Measurements from ENCODE around the gene FBXO47. TPM values are rescaled to one million over a fixed set of nuclear protein-coding genes. Genes with fewer than 3 reads are reported as not detected.
A peak's percentile ranks its signal among the peaks of the same experiment; 100 is the strongest.

Gene FBXO47
- total and polyA plus RNA-seq, 2 donors (not counting 3 experiments of a cell fraction or from before 2014, with no cell fraction given) = not detected

DNA sequence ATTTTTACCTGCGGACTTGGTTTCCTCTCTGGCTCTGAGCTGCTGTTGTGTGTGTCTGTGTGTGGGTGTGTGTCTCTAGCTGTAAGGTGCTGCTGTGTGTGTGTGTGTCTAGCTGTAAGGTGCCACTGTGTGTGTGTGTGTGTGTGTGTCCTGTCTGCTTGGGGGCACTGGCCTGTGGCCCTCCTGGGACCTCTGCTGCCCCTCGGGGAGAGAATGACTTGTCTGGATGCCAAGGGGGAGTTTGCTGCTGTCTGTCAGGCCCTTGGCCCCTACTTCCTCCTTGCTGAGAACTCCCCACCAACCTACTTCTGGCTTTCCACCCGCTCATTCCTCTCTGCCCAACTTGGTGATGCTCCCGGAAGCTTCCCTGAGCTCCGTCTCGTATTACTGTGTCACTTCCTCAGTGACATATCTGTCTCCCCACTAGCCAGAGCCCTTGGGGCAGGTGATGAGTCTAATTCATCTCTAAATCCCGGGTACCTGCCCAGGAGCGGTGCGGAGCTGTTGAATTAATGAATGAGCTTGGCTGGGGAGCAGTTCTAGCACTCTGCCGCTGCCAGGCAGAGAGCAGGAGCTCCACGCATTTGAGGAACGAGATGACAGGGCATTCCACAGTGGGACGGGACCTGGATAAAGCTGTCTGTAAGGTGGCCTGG is 45.3 kb downstream of the FBXO47 start:
- H3K79me2 ChIP-seq (ENCODE audit: control insufficient read depth, insufficient read depth, low read length) = no peaks in the 10 kb centered on the region
- BruUV-seq (replicated peaks) = no TSS peak
- dilution Hi-C loops (cut with MboI; ENCODE audit: extremely low pct_ligation_motif_present, low sequenced_read_pairs) (no loop called here), intact Hi-C loops (cut with micrococcal nuclease) (loop anchor here (2.0 kb wide), 1 partner anchor 231 kb away; no protein-coding TSS in a partner anchor)
- ChIA-PET CTCF (interaction anchor here (1.0 to 5.4 kb wide), 6 partner anchors 13 to 253 kb away, joined by 3 to 41 read pairs (median 6); partner anchors contain the start of gene LASP1), POLR2A (interaction anchor here (0.8 to 1.1 kb wide), 2 partner anchors 23 to 73 kb away, joined by 3 read pairs; no protein-coding TSS in a partner anchor)
- no peak for DNase-seq (ENCODE audit: low read depth, low spot score)
- H3K9ac ChIP-seq (replicated peaks; ENCODE audit: extremely low read depth, insufficient read depth, low read length) = no peak overlapping the region
- TF ChIP-seq POLR2A (IDR thresholded peaks at IDR 0.05; ENCODE audit: low read depth, low read length) (no peak), JUN (IDR thresholded peaks at IDR 0.05; ENCODE audit: borderline replicate concordance, insufficient read depth, insufficient read length, low read depth) (no peak), POLR2AphosphoS5 (IDR thresholded peaks at IDR 0.05; ENCODE audit: insufficient read depth, low read depth, low read length) (peak; percentile 1)
- TF ChIP-seq, protein P1, sequence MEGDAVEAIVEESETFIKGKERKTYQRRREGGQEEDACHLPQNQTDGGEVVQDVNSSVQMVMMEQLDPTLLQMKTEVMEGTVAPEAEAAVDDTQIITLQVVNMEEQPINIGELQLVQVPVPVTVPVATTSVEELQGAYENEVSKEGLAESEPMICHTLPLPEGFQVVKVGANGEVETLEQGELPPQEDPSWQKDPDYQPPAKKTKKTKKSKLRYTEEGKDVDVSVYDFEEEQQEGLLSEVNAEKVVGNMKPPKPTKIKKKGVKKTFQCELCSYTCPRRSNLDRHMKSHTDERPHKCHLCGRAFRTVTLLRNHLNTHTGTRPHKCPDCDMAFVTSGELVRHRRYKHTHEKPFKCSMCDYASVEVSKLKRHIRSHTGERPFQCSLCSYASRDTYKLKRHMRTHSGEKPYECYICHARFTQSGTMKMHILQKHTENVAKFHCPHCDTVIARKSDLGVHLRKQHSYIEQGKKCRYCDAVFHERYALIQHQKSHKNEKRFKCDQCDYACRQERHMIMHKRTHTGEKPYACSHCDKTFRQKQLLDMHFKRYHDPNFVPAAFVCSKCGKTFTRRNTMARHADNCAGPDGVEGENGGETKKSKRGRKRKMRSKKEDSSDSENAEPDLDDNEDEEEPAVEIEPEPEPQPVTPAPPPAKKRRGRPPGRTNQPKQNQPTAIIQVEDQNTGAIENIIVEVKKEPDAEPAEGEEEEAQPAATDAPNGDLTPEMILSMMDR (IDR thresholded peaks at IDR 0.05; ENCODE audit: extremely low read depth in 1 of 2, insufficient read depth in 1 of 2, low read depth in 1 of 2, low read length in 2 of 2) = no peak
- H3K9me1 ChIP-seq (replicated peaks; ENCODE audit: control insufficient read depth, extremely low read depth, insufficient read depth, low read length) = no peaks in the 10 kb centered on the region
- H3K27ac ChIP-seq (ENCODE audit: insufficient read depth, low read depth, low read length) = no peak overlapping the region
- no peak overlapping the region for H3K4me2 ChIP-seq (ENCODE audit: insufficient read depth, low read length)
- H3K4me3 ChIP-seq (replicated peaks in 1 of 3; ENCODE audit: insufficient read depth in 1 of 3, low read depth in 1 of 3, low read length in 3 of 3) = no peak overlapping the region
- no peaks in the 10 kb centered on the region for H3K27me3 ChIP-seq (ENCODE audit: control insufficient read depth in 2 of 2, insufficient read depth in 2 of 2, low read length in 2 of 2)
- H4K20me1 ChIP-seq (replicated peaks; ENCODE audit: control insufficient read depth, extremely low read depth, insufficient read depth, low read length) = no peaks in the 10 kb centered on the region
- H3K36me3 ChIP-seq (ENCODE audit: control insufficient read depth in 2 of 2, extremely low read depth in 1 of 2, insufficient read depth in 2 of 2, low read length in 2 of 2) = peaks cover 9 to 30% of the 10 kb centered on the region in 2 experiments
- no peak for FAIRE-seq
- H2AFZ ChIP-seq (ENCODE audit: low read depth, low read length) = no peak overlapping the region
- no peaks in the 10 kb centered on the region for H3K4me1 ChIP-seq (ENCODE audit: control insufficient read depth, extremely low read depth, insufficient read depth, low read length)
- no peaks in the 10 kb centered on the region for H3K9me3 ChIP-seq (replicated peaks; ENCODE audit: control insufficient read depth, insufficient read depth, low read length)

All from endothelial cell of umbilical vein (primary cell).